ENCODE measurements around the gene ATR. TPM values are rescaled to one million over a fixed set of nuclear protein-coding genes. Genes with fewer than 3 reads are reported as not detected.

Gene ATR
- total RNA-seq, 2 experiments from 2014 or later = 29.0 to 29.5 TPM

- CTCF ChIA-PET = no interaction called here
Measured at GRCh38 chr3:142484912-142485435, 93.6 kb downstream of the ATR start.

DNA sequence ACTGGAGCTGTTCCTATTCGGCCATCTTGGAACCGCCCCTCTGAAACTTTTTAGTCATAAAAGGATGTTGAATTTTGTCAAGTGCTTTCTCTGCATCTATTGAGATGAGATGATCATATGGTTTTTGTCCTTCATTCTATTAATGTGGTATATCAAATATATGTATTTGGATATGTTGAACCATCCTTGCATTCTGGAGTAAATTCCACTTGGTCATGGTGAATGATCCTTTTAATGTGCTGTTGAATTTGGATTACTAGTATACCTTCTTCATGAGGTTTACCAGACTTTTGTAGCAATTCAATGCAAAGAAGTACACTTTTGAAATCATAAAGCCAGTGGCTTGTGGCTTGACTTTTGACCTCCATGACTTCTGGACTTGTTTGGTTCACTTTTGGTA lies 97.3 kb downstream of the ATR start:
- CTCF ChIA-PET = no interaction called here
- peaks cover 11 to 15% of the 10 kb centered on the region in 2 experiments for H3K9me3 ChIP-seq (ENCODE audit: control insufficient read depth in 1 of 2, insufficient read depth in 1 of 2, low read length in 2 of 2)

More at GRCh38 chr3:142484912-142485435, 93.6 kb downstream of the ATR start:
- Mint-ChIP-seq H3K4me3 (no peak overlapping the region), H3K9me3 (no peaks in the 10 kb centered on the region), H3K4me1 (ENCODE audit: low read depth) (no peaks in the 10 kb centered on the region), H3K36me3 (ENCODE audit: low read depth) (peaks cover 90% of the 10 kb centered on the region), H3K27ac (no peak overlapping the region), H3K27me3 (no peaks in the 10 kb centered on the region)
- Histone ChIP-seq H3K27ac (ENCODE audit: low read depth in 1 of 2, low read length in 2 of 2) (no peak overlapping the region), H3K4me3 (ENCODE audit: low read length) (no peak overlapping the region), H3K27me3 (ENCODE audit: control insufficient read depth in 1 of 2, insufficient read depth in 2 of 2, low read length in 2 of 2) (no peaks in the 10 kb centered on the region), H3K4me1 (ENCODE audit: insufficient read depth, low read length) (no peaks in the 10 kb centered on the region), H3K36me3 (ENCODE audit: insufficient read depth, low read length) (peaks cover 76% of the 10 kb centered on the region), H3K9me3 (ENCODE audit: control insufficient read depth in 1 of 2, insufficient read depth in 1 of 2, low read length in 2 of 2) (peaks cover 11 to 15% of the 10 kb centered on the region in 2 experiments)
- POLR2A ChIA-PET = no interaction called here
- DNase-seq (no peak), ATAC-seq (ENCODE audit: poor library complexity) (no peak)
- TF ChIP-seq, protein P1, sequence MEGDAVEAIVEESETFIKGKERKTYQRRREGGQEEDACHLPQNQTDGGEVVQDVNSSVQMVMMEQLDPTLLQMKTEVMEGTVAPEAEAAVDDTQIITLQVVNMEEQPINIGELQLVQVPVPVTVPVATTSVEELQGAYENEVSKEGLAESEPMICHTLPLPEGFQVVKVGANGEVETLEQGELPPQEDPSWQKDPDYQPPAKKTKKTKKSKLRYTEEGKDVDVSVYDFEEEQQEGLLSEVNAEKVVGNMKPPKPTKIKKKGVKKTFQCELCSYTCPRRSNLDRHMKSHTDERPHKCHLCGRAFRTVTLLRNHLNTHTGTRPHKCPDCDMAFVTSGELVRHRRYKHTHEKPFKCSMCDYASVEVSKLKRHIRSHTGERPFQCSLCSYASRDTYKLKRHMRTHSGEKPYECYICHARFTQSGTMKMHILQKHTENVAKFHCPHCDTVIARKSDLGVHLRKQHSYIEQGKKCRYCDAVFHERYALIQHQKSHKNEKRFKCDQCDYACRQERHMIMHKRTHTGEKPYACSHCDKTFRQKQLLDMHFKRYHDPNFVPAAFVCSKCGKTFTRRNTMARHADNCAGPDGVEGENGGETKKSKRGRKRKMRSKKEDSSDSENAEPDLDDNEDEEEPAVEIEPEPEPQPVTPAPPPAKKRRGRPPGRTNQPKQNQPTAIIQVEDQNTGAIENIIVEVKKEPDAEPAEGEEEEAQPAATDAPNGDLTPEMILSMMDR (IDR thresholded peaks at IDR 0.05) = no peak
- intact Hi-C loops (cut with DNase I, micrococcal nuclease) = no loop called here

GRCh38 chr3:142470826-142471225 lies 107.7 kb downstream of the ATR start:
- intact Hi-C loops (cut with DNase I, micrococcal nuclease) = no loop called here
- ATAC-seq (ENCODE audit: poor library complexity) (no peak), DNase-seq (no peak)
- H3K4me3 Mint-ChIP-seq = no peak overlapping the region
- H3K4me1 Mint-ChIP-seq (ENCODE audit: low read depth) = no peaks in the 10 kb centered on the region
- peaks cover 0 to 5% of the 10 kb centered on the region in 2 experiments for H3K9me3 ChIP-seq (ENCODE audit: control insufficient read depth in 1 of 2, insufficient read depth in 1 of 2, low read length in 2 of 2)
- H3K4me1 ChIP-seq (ENCODE audit: insufficient read depth, low read length) = no peaks in the 10 kb centered on the region
- H3K27me3 ChIP-seq (ENCODE audit: control insufficient read depth in 1 of 2, insufficient read depth in 2 of 2, low read length in 2 of 2) = no peaks in the 10 kb centered on the region
- POLR2A ChIA-PET = no interaction called here
- no peaks in the 10 kb centered on the region for H3K27me3 Mint-ChIP-seq
- H3K27ac ChIP-seq (ENCODE audit: low read depth in 1 of 2, low read length in 2 of 2) = no peak overlapping the region
- TF ChIP-seq, protein P1 (IDR thresholded peaks at IDR 0.05) = no peak
- no peak overlapping the region for H3K4me3 ChIP-seq (ENCODE audit: low read length)
- CTCF ChIA-PET = no interaction called here
- H3K36me3 Mint-ChIP-seq (ENCODE audit: low read depth) = peaks cover 7% of the 10 kb centered on the region
- H3K27ac Mint-ChIP-seq = no peak overlapping the region
- no peaks in the 10 kb centered on the region for H3K36me3 ChIP-seq (ENCODE audit: insufficient read depth, low read length)
- H3K9me3 Mint-ChIP-seq = no peaks in the 10 kb centered on the region

More for the DNA sequence above, 97.3 kb downstream of the ATR start:
- intact Hi-C loops (cut with DNase I, micrococcal nuclease) = no loop called here
- Mint-ChIP-seq H3K27ac (no peak overlapping the region), H3K36me3 (ENCODE audit: low read depth) (peaks cover 70% of the 10 kb centered on the region), H3K9me3 (no peaks in the 10 kb centered on the region), H3K4me1 (ENCODE audit: low read depth) (no peaks in the 10 kb centered on the region), H3K27me3 (no peaks in the 10 kb centered on the region), H3K4me3 (no peak overlapping the region)
- no peak overlapping the region for H3K4me3 ChIP-seq (ENCODE audit: low read length)
- POLR2A ChIA-PET = no interaction called here
- TF ChIP-seq, protein P1 (IDR thresholded peaks at IDR 0.05) = no peak
- no peak for ATAC-seq (ENCODE audit: poor library complexity)
- no peaks in the 10 kb centered on the region for H3K4me1 ChIP-seq (ENCODE audit: insufficient read depth, low read length)
- H3K27me3 ChIP-seq (ENCODE audit: control insufficient read depth in 1 of 2, insufficient read depth in 2 of 2, low read length in 2 of 2) = no peaks in the 10 kb centered on the region
- H3K27ac ChIP-seq (ENCODE audit: low read depth in 1 of 2, low read length in 2 of 2) = no peak overlapping the region
- peaks cover 46% of the 10 kb centered on the region for H3K36me3 ChIP-seq (ENCODE audit: insufficient read depth, low read length)
- DNase-seq = no peak
